ENCODE data around the gene DCAF16. TPM values are rescaled to one million over a fixed set of nuclear protein-coding genes. Genes with fewer than 3 reads are reported as not detected.
"Not testable (repeated sequence)": the region's sequence is repeated elsewhere in the genome, so short reads cannot be mapped to it uniquely, and the experiment has no call there.

DCAF16 gene
- polyA plus RNA-seq, 3 donors, result 4.1 to 14.5 (median 4.6) TPM

GRCh38 chr4:17854036-17854435, 43.5 kb upstream of the DCAF16 start:
- H3K9me3 ChIP-seq (replicated peaks in 1 of 2; ENCODE audit: control insufficient read depth in 1 of 2, insufficient read depth in 1 of 2, low read length in 2 of 2), result no peaks in the 10 kb centered on the region
- no peaks in the 10 kb centered on the region for H3K27me3 Mint-ChIP-seq (ENCODE audit: low read depth in 3 of 3)
- no peak overlapping the region for H3K4me2 ChIP-seq (replicated peaks; ENCODE audit: extremely low read depth, low read length, poor library complexity, severe bottlenecking)
- no peaks in the 10 kb centered on the region for H3K4me1 ChIP-seq (ENCODE audit: control insufficient read depth in 1 of 2, insufficient read depth in 2 of 2, low read length in 2 of 2)
- no peak overlapping the region for H3K9ac ChIP-seq (ENCODE audit: insufficient read depth, low read length, poor library complexity, severe bottlenecking)
- H3K27ac ChIP-seq (ENCODE audit: low read depth in 1 of 2, low read length in 2 of 2), result no peak overlapping the region
- no peak for TF ChIP-seq CTCF (IDR thresholded peaks at IDR 0.05)
- no peak for DNase-seq
- no peaks in the 10 kb centered on the region for H3K4me1 Mint-ChIP-seq
- peaks cover 4 to 7% of the 10 kb centered on the region in 2 donors for H3K36me3 Mint-ChIP-seq
- no CpG with 5 or more reads among the region's 3 CpGs for WGBS (ENCODE audit: insufficient coverage)
- no peaks in the 10 kb centered on the region for H4K20me1 ChIP-seq (ENCODE audit: insufficient read depth, low read length)
- no peak overlapping the region for H3K4me3 Mint-ChIP-seq
- H3K27ac Mint-ChIP-seq, result no peak overlapping the region
- intact Hi-C loops (cut with micrococcal nuclease), result no loop called here
- no peak overlapping the region for H3K4me3 ChIP-seq (replicated peaks in 1 of 3; ENCODE audit: low read depth in 2 of 3, low read length in 3 of 3)
- peaks cover 0 to 4% (median 2%) of the 10 kb centered on the region in 7 donors for H3K9me3 Mint-ChIP-seq
- H3K79me2 ChIP-seq (ENCODE audit: insufficient read depth, low read length), result no peaks in the 10 kb centered on the region
- no peaks in the 10 kb centered on the region for H3K36me3 ChIP-seq (replicated peaks in 1 of 2; ENCODE audit: control insufficient read depth in 1 of 2, insufficient read depth in 2 of 2, low read length in 2 of 2)
- H2AFZ ChIP-seq (ENCODE audit: insufficient read depth, low read depth, low read length, poor library complexity, severe bottlenecking), result no peak overlapping the region
- H3K27me3 ChIP-seq (ENCODE audit: control insufficient read depth in 2 of 2, insufficient read depth in 2 of 2, low read length in 2 of 2), result no peaks in the 10 kb centered on the region

GRCh38 chr4:17851959-17852358, 41.4 kb upstream of the DCAF16 start:
- H2AFZ ChIP-seq (ENCODE audit: insufficient read depth, low read depth, low read length, poor library complexity, severe bottlenecking), result no peak overlapping the region
- no peaks in the 10 kb centered on the region for H3K27me3 ChIP-seq (ENCODE audit: control insufficient read depth in 2 of 2, insufficient read depth in 2 of 2, low read length in 2 of 2)
- H3K9ac ChIP-seq (ENCODE audit: insufficient read depth, low read length, poor library complexity, severe bottlenecking), result no peak overlapping the region
- Mint-ChIP-seq H3K9me3 (peaks cover 4 to 10% (median 7%) of the 10 kb centered on the region in 7 donors), H3K4me1 (no peaks in the 10 kb centered on the region), H3K36me3 (peaks cover 7 to 15% of the 10 kb centered on the region in 2 donors), H3K27ac (no peak overlapping the region), H3K4me3 (no peak overlapping the region), H3K27me3 (ENCODE audit: low read depth in 3 of 3) (no peaks in the 10 kb centered on the region)
- H4K20me1 ChIP-seq (ENCODE audit: insufficient read depth, low read length), result no peaks in the 10 kb centered on the region
- H3K27ac ChIP-seq (ENCODE audit: low read depth in 1 of 2, low read length in 2 of 2), result no peak overlapping the region
- no peak overlapping the region for H3K4me2 ChIP-seq (replicated peaks; ENCODE audit: extremely low read depth, low read length, poor library complexity, severe bottlenecking)
- no peaks in the 10 kb centered on the region for H3K4me1 ChIP-seq (ENCODE audit: control insufficient read depth in 1 of 2, insufficient read depth in 2 of 2, low read length in 2 of 2)
- H3K79me2 ChIP-seq (ENCODE audit: insufficient read depth, low read length), result no peaks in the 10 kb centered on the region
- H3K4me3 ChIP-seq (replicated peaks in 1 of 3; ENCODE audit: low read depth in 2 of 3, low read length in 3 of 3), result no peak overlapping the region
- no peak for TF ChIP-seq CTCF (IDR thresholded peaks at IDR 0.05)
- H3K36me3 ChIP-seq (replicated peaks in 1 of 2; ENCODE audit: control insufficient read depth in 1 of 2, insufficient read depth in 2 of 2, low read length in 2 of 2), result peaks cover 0 to 3% of the 10 kb centered on the region in 2 donors
- intact Hi-C loops (cut with micrococcal nuclease), result no loop called here
- no peaks in the 10 kb centered on the region for H3K9me3 ChIP-seq (replicated peaks in 1 of 2; ENCODE audit: control insufficient read depth in 1 of 2, insufficient read depth in 1 of 2, low read length in 2 of 2)
- no peak for DNase-seq

GRCh38 chr4:17850295-17850694, 39.7 kb upstream of the DCAF16 start:
- H3K4me3 Mint-ChIP-seq; H3K9me3 Mint-ChIP-seq; H2AFZ ChIP-seq (ENCODE audit: insufficient read depth, low read depth, low read length, poor library complexity, severe bottlenecking); H3K4me3 ChIP-seq (replicated peaks in 1 of 3; ENCODE audit: low read depth in 2 of 3, low read length in 3 of 3); H3K9ac ChIP-seq (ENCODE audit: insufficient read depth, low read length, poor library complexity, severe bottlenecking); H3K4me2 ChIP-seq (replicated peaks; ENCODE audit: extremely low read depth, low read length, poor library complexity, severe bottlenecking); H3K9me3 ChIP-seq (replicated peaks in 1 of 2; ENCODE audit: control insufficient read depth in 1 of 2, insufficient read depth in 1 of 2, low read length in 2 of 2); intact Hi-C loops (cut with micrococcal nuclease); H3K27ac ChIP-seq (ENCODE audit: low read depth in 1 of 2, low read length in 2 of 2); H3K27ac Mint-ChIP-seq; H4K20me1 ChIP-seq (ENCODE audit: insufficient read depth, low read length); H3K4me1 ChIP-seq (ENCODE audit: control insufficient read depth in 1 of 2, insufficient read depth in 2 of 2, low read length in 2 of 2); H3K27me3 ChIP-seq (ENCODE audit: control insufficient read depth in 2 of 2, insufficient read depth in 2 of 2, low read length in 2 of 2); H3K4me1 Mint-ChIP-seq; H3K79me2 ChIP-seq (ENCODE audit: insufficient read depth, low read length); DNase-seq; H3K27me3 Mint-ChIP-seq (ENCODE audit: low read depth in 3 of 3): not testable (repeated sequence)
- H3K36me3 Mint-ChIP-seq, result peaks cover 14 to 22% of the 10 kb centered on the region in 2 donors
- peaks cover 4 to 20% of the 10 kb centered on the region in 2 donors for H3K36me3 ChIP-seq (replicated peaks in 1 of 2; ENCODE audit: control insufficient read depth in 1 of 2, insufficient read depth in 2 of 2, low read length in 2 of 2)
- WGBS (ENCODE audit: insufficient coverage), result no CpG with 5 or more reads among the region's 1 CpG
